ENCODE data around the gene NAALADL2.

GRCh38 chr3:175294793-175295192 lies 435.7 kb downstream of the NAALADL2 start:
- no peak for TF ChIP-seq CTCF (IDR thresholded peaks at IDR 0.05)
- TF ChIP-seq POLR2A (IDR thresholded peaks at IDR 0.05), result no peak

All from body of pancreas (tissue), 4 donors.